Measurements from ENCODE around the gene RUBCN. TPM values are rescaled to one million over a fixed set of nuclear protein-coding genes. Genes with fewer than 3 reads are reported as not detected.

The RUBCN gene
- total RNA-seq, 4 donors from 2014 or later: 15.6 to 33.1 (median 21.6) TPM

- Histone ChIP-seq H3K4me1 (peaks cover 43 to 68% of the 10 kb centered on the region in 2 donors), H3K9me3 (no peaks in the 10 kb centered on the region), H3K4me3 (peak overlapping the region in 3 of 4 donors; percentile 78 to 89 (median 81)), H3K27ac (peak overlapping the region; percentile 93 to 100 (median 100)), H3K27me3 (no peaks in the 10 kb centered on the region), H3K36me3 (peaks cover 0 to 4% of the 10 kb centered on the region in 2 donors)
- in situ Hi-C loops (cut with MboI; ENCODE audit: low sequenced_read_pairs in 4 of 4): no loop called here
- DNase-seq: no peak
- ATAC-seq: no peak
- peak in 1 of 2 donors; percentile 23 for TF ChIP-seq POLR2A (IDR thresholded peaks at IDR 0.05)
- TF ChIP-seq CTCF (IDR thresholded peaks at IDR 0.05 in 4 of 5, conservative IDR thresholded peaks at IDR 0.05 in 1 of 5): no peak
- intact Hi-C loops (cut with DNase I; ENCODE audit: low total_unique reads): loop anchor here (5.0 to 10.0 kb wide), 2 partner anchors 40 to 203 kb away; partner anchors contain the start of genes LRCH3 and RPL35A
Observed at GRCh38 chr3:197752107-197752506, 15.4 kb upstream of the RUBCN start.

- in situ Hi-C loops (cut with MboI; ENCODE audit: low sequenced_read_pairs in 4 of 4): no loop called here
- intact Hi-C loops (cut with DNase I; ENCODE audit: low total_unique reads): loop anchor here (5.0 to 10.0 kb wide), 2 partner anchors 41 to 204 kb away; partner anchors contain the start of genes LRCH3 and RPL35A
- Histone ChIP-seq H3K4me1 (peaks cover 45 to 68% of the 10 kb centered on the region in 2 donors), H3K27ac (peak overlapping the region; percentile 93 to 100 (median 100)), H3K36me3 (no peaks in the 10 kb centered on the region), H3K27me3 (no peaks in the 10 kb centered on the region), H3K9me3 (no peaks in the 10 kb centered on the region), H3K4me3 (peak overlapping the region; percentile 78 to 93 (median 85))
- peak; percentile 6 to 9 for ATAC-seq
- peak; percentile 60 to 85 for DNase-seq
- TF ChIP-seq POLR2A (IDR thresholded peaks at IDR 0.05) (peak; percentile 73 to 84), CTCF (IDR thresholded peaks at IDR 0.05 in 4 of 5, conservative IDR thresholded peaks at IDR 0.05 in 1 of 5) (no peak)
Observed at GRCh38 chr3:197750858-197751737, 14.4 kb upstream of the RUBCN start.

- no peaks in the 10 kb centered on the region for H3K36me3 ChIP-seq
- DNase-seq (peak; percentile 38 to 62), ATAC-seq (peak; percentile 37 to 45)
- H3K4me1 ChIP-seq: peaks cover 52 to 74% of the 10 kb centered on the region in 2 donors
- H3K9me3 ChIP-seq: no peaks in the 10 kb centered on the region
- H3K27me3 ChIP-seq: no peaks in the 10 kb centered on the region
- H3K4me3 ChIP-seq: peak overlapping the region; percentile 78 to 93 (median 85)
- intact Hi-C loops (cut with DNase I; ENCODE audit: low total_unique reads) (loop anchor here (5.0 to 10.0 kb wide), 2 partner anchors 42 to 204 kb away; partner anchors contain the start of genes LRCH3 and RPL35A), in situ Hi-C loops (cut with MboI; ENCODE audit: low sequenced_read_pairs in 4 of 4) (no loop called here)
- H3K27ac ChIP-seq: peak overlapping the region; percentile 93 to 100 (median 100)
- TF ChIP-seq CTCF (IDR thresholded peaks at IDR 0.05 in 4 of 5, conservative IDR thresholded peaks at IDR 0.05 in 1 of 5) (peak in 1 of 5 experiments; percentile 14), POLR2A (IDR thresholded peaks at IDR 0.05) (no peak)
Observed at GRCh38 chr3:197750396-197750831, 13.7 kb upstream of the RUBCN start.

GRCh38 chr3:197749601-197750395 is 13.1 kb upstream of the RUBCN start, which contains the start of gene FYTTD1:
Gene FYTTD1 (plus strand): TSS chr3:197749883. CDS start chr3:197749972, 89 bp downstream.
- peaks cover 53 to 70% of the 10 kb centered on the region in 2 donors for H3K4me1 ChIP-seq
- H3K36me3 ChIP-seq: no peaks in the 10 kb centered on the region
- H3K27ac ChIP-seq: peak within 1 kb of the TSS; percentile 93 to 100 (median 100)
- in situ Hi-C loops (cut with MboI; ENCODE audit: low sequenced_read_pairs in 4 of 4): no loop called here
- TF ChIP-seq POLR2A (IDR thresholded peaks at IDR 0.05) (peak; percentile 95 to 97), CTCF (IDR thresholded peaks at IDR 0.05 in 4 of 5, conservative IDR thresholded peaks at IDR 0.05 in 1 of 5) (peak; percentile 51 to 62 (median 56))
- H3K9me3 ChIP-seq: no peaks in the 10 kb centered on the region
- DNase-seq (peak; percentile 77 to 90), ATAC-seq (peak; percentile 47 to 64)
- intact Hi-C loops (cut with DNase I; ENCODE audit: low total_unique reads): loop anchor here (1.0 to 10.0 kb wide), 4 partner anchors 12 to 205 kb away; partner anchors contain the start of genes LRCH3 and RPL35A
- H3K27me3 ChIP-seq: no peaks in the 10 kb centered on the region
- peak within 1 kb of the TSS; percentile 78 to 93 (median 85) for H3K4me3 ChIP-seq

Measured in gastrocnemius medialis (tissue), 4 donors.